CD4-positive, alpha-beta T cell treated with Interleukin-15 for 1 hour (primary cell): Measurements from ENCODE around the gene LAMB2.

Source experiments
- DNase-seq: peaks from one replicate; pipeline ENCODE4 v3.0.0-alpha.2; 2020

LAMB2 gene

DNA sequence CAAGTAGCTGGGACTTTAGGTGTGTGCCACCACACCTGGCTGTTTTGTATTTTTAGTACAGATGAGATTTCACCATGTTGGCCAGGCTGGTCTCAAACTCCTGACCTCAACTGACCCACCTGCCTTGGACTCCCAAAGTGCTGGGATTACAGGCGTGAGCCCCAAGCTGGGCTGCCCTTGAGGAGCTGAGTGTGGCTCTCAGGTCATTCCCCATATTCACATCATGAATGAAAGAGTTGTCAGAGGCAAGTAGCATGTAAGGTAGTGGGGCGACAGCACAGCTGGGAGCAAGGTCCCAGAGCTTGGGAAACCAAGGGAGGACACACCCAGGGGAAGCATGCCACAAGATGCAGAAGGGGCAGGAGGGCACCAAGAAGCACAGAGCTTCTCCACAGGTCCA lies 28.3 kb upstream of the LAMB2 start:
- DNase-seq, result no peak

DNA sequence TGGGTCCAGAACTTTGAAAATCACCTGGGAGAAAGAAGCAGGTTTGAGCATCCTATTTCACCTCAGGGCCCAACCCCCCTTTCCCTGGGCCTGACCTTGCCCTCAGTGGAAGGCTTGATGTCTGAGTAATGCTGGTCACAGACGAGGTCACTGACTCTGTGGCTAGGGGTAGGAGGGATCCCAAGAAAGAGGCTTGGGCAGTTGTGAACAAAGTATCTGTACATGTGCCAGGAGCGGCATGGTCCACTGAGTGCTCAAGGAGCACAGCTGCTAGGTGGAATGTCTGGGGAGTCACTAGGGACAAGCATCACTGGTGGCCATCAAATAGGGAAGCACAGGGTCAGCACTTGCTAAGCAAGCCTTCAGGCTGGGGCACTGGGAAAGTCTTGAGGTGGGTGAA lies 25.9 kb upstream of the LAMB2 start:
- no peak for DNase-seq

DNA sequence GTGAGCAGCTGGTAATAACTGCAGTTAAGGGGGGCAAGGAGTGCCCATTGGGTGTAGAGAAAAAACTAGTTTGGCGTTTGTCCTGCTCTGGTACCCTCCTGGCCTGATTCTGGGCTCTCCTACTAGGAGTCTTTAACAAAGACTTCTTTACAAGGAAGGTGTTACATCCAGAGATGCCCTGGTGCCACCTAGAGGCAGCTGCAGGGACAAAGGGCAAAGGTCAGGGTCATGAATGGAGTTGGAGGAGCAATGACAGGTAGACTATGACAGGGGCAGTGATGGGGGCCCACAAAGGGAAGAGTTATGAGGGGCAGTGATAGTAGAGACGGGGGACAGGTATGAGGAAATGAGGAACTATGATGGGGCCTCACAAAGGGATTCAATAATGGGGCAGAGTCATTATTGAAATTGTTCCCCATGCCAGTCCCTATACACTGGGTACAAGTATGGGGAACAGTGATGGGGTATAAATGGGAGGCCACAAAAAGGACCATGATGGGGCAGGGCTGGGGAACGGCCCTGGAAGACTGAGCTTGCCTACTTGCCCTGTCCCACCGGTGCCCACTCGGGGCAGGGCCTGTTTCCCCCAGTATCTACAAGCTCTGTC lies 25.4 kb upstream of the LAMB2 start:
- DNase-seq, result peak; percentile 60

DNA sequence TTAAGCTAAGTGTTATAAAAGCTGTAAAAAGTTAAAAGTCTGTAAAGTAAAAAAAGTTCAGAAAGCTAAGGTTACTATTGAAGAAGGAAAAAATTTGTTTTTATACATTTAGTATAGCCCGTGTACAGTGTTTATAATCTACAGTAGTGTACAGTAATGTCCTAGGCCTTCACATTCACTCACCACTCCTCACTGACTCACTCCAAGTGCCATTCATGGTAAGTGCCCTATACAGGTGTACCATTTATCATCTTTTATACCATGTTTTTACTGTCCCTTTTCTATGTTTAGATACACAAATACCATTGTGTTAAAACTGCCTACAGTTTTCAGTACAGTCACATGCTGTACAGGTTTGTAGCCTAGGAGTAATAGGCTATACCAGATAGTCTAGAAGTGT lies 24.4 kb upstream of the LAMB2 start:
- no peak for DNase-seq

DNA sequence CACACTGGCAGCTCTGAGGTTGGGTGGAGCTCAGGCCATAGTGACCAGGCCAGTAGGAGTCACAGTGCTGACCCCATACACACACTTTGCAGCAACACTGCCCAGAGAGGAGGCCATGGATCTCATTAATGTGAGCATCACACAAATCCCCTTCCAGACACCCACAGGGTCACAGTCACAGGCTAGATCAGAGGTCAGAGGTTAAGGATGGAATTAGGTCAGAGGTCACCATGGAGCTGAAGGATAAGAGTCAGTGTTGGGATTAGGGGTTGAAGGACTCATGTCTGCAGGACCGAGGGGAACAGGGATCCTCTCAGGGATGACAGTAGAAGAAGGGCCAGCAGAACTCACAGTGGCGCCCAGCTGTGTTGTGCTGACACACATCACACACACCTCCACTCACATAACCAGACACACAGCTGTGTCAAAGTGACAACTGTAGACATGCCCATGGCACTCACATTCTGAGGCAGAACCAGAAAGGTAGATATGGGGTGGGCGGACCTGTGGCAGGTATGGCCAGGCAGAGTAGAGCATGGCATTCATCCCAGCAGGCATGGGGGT lies 20.6 kb upstream of the LAMB2 start:
- no peak for DNase-seq

DNA sequence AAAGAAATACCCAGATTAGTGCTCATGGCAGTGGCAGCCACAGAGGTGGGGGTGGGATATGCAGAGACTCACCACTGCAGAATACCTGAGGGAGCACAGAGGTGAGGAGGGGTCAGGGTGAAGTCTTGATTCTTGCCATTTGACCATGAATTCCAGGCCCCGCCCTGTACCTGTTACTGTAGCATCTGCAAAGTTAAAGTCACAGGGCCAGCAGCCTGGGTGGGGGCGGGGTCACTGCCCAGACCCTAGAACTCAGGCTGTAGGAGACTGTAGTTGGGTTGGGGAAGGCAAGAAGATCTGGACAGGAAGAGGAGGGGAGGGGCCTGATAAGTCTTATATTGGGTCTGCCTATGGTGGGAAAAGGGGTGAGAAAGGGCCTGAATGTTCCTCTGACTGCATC lies 18.8 kb upstream of the LAMB2 start:
- DNase-seq, result no peak

DNA sequence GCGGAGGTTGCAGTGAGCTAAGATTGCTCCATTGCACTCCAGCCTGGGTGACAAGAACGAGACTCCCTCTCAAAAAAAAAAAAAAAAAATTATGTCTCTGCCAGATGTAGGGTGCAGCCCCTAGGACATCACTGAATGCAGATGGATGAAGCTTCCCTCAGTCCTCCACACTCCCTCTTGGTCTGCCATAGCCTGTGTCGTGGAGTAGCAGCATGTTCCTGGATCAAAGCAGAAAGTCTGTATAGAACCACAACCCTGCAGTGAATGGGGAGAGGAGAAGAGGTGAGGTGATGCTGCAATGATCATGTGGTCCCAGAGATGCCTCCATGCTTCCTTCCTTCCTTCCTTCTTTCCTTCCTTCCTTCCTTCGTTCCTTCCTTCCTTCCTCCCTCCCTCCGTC lies 15.3 kb upstream of the LAMB2 start:
- no peak for DNase-seq

DNA sequence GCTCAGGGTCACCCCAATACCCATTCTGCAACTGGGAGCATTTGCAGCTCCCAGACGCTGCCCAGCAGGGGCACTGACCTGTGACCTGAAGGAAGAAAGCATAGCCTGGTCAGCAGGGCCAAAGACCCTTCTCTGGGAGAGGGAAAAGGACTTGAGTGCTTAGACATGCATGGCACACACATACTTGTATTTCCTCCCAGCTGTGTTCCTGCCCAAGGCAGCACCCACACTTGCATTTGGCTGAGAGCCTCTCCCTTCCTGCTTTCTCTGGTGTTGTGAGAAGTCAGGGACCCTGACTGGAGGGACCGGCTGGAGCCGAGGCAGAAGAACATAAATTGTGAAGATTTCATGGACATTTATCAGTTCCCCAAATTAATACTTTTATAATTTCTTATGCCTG lies 7.2 kb upstream of the LAMB2 start:
- no peak for DNase-seq

DNA sequence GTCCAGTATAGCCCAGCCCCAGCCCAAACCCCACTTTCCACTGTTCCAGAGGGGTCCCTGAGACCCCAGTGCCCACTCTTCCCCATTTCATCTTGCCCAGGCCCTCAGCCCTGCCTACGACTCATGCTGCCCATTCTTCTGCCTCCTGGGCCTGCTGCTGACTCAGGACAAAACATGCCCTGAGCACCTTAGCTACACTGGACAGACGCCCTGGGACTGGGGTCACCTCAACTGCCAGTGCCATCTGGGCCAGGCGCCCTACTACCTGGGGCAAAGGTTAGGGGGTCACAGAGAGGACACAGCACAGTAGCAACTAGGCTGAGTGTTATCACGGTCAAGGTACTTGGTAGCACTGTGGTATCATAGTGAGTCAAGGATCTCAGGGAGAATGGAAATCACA lies 2.6 kb upstream of the LAMB2 start:
- DNase-seq, result no peak

DNA sequence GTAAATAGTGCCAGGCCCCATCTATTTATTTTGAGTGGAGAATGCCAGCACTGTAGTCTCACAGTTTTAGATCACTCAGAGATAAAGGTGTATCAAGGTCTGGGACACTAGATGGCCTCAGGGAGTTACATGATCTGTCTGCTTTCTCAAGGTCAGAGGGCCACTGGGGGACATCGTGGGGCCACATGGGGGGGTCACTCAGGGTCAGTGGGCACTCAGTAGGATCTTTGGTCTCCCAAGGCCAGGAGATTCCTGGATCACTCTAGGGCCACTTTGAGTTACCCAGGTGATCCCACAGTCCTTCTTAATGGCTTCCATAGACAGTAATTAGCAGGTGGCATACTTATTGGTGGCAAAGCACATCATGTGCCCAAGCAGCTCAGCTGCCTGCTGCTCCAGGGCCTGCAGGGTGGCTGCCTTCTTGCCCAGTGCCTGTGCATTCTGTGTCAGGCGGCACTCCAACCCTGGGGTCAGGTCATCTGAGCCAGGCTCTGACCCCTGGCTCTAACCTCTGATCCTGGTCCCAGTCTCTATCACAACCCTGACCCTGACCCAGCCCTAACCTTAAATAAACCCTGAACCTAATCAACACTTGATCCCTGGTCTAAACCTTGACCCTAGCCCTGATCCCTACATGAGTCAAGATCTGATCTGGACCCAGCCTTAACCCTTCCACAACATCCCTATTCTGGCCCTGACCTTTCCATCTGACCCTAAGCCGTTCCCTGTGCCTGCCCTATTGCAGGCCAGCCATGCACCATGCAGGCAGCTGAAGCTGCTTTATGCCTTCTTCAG lies 1.8 kb upstream of the LAMB2 start:
- DNase-seq, result no peak

DNA sequence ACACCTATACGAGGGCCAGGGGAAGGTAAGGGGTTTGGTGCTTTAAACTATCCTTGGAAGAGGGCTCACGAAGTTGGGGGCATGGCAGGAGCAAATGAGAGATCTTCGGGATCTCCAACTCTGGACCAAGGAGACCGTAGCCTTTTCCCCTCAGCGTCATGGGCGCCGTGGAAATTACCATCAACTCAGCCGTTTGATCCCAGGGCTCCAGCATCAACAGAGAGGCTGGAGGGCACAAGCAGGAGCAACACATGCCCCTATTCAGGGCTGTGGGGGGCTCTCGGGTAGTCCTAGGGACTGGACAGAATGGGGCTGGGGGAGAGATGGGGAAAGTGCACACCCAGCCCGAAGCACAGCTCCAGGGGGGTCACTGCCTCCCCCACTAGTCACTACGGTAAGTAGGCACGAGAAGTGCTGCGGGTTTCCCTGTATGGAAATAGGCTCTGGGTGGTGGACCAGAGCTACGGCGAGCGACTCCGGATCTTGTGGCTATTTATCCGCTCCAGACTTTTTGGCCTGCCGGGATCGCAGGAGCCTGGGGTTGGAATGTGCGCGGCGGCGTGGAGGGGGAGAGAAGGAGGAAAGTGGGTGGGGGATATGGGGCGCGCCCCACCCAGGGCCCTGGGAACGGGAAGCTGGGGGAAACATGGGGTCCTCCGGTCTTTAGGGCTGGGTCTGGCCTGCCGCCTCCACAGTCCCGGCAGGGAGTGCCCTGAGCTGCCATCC lies 539 bp upstream of the LAMB2 start:
- DNase-seq, result no peak

DNA sequence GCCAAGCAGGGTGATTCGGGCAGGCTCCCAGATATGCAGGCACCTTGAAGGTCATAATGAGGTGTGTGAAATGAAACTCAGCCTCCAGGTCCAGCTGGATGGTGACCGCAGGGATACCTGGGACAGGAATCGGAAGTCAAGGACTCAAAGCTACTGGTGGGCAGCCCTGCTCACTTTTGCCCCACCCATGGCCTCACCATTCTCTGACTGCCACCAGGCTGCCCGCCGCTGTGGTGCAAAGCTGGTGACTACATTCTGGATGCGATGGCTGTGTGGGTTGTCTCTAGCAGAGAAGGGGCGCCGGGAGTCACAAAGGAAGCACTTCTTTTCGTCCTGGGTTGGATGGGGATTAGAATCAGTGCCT lies 795 bp downstream of the LAMB2 start:
- DNase-seq, result no peak

DNA sequence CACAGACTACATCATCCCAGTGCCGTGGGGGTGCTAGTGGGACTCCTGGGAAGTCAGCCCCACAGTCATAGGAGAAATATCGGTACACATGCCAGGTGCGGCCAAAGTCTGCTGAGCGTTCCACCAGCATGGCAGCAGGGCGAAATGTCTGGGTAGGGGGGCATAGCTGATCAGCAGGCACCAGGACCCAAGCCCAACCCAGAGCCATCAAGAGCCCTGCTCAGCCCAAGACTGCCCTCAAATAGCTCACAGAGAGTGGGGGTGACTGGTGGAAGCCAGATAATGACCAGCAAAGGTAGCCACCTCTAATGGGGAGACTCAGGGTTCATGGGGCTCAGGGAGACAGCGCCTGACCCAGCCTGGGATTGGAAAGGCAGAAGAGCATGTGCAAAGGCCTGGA lies 1.3 kb downstream of the LAMB2 start:
- no peak for DNase-seq

DNA sequence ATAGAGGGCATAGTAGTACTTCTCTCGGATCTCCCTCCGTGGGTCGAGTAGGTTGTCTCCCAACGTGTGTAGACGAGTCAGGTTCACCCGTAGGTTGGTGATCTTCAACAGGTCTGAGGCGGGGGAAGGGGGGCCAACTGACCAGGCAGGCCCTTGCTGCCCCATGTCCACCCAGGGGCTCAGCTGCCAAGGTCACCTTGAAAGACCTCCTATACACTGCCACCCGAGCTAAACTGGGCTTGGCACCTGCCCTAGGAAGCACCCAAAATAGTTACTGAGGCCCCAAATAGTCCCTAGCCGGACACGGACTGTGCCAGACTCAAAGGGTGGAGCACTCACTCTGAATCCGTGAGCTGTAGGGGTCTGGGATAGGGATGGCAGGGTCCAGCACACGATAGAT lies 1.8 kb downstream of the LAMB2 start:
- DNase-seq, result no peak

DNA sequence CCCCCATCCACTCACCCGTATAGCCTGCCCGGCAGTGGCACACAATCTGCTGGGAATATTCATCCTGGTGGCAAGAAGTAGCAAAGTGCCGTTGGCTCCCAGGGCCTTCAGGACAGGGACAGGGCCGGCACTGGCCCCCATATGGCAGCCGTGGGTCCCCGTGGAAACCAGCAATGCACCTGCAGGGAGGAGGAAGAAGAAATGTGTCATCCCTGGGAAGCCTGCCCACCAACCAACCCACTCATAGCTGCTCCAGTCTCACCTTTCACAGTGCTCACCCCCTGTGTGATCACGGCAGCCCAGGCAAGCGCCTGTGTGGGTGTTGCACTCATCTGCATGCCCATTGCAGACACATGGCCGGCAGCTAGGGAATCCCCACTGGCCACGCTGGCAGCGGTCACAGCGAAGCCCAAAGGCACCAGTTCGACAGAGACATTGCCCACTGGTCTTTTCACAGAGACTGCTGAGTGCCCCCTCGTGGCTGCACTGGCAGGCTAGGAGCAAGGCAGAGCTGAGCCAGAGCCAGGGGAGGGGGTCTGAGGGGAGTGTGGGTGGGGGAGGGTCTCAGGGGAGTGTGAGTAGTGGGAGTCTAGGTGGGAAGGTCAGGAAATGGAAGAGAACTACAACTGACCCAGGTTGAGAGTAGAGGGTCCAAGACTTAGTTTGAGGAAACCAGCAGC lies 7.7 kb downstream of the LAMB2 start:
- no peak for DNase-seq

DNA sequence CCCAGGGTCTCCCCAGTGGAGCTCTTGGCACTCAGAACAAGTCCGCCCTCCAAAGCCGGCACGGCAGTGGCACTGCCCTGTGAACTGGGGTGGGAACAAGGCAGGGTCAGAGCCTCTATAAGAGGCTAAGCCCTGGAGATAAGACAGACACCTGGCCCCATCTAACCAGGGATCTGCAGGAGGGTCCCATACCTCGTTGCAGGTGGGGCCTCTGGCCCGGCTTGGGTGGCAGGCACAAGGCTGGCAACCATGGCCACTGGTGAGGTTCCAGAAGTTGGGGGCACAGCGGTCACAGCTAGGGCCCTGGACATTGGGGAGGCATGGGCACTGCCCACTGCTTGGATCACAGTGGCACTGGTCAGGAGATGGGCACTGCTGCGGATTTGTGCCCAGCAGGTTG lies 8.6 kb downstream of the LAMB2 start:
- DNase-seq, result no peak

DNA sequence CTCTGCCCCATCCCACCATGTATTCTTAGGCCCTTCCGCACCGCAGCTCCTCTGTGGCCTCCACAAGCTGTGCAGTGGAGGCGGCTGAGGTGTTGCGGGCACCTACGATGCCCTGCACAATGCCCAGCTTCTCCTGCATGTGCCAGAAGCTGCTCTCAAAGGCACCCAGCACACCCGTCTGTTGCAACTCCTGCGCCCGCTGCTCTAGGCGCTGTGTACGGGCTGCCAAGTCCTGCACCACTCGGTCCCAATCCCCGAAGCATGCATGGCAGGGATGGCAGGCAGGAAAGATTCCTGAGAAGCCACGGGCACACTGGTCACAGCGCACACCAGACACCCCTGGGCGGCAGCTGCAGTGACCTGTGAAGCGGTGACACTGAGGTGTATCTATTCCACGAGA lies 9.2 kb downstream of the LAMB2 start:
- no peak for DNase-seq

DNA sequence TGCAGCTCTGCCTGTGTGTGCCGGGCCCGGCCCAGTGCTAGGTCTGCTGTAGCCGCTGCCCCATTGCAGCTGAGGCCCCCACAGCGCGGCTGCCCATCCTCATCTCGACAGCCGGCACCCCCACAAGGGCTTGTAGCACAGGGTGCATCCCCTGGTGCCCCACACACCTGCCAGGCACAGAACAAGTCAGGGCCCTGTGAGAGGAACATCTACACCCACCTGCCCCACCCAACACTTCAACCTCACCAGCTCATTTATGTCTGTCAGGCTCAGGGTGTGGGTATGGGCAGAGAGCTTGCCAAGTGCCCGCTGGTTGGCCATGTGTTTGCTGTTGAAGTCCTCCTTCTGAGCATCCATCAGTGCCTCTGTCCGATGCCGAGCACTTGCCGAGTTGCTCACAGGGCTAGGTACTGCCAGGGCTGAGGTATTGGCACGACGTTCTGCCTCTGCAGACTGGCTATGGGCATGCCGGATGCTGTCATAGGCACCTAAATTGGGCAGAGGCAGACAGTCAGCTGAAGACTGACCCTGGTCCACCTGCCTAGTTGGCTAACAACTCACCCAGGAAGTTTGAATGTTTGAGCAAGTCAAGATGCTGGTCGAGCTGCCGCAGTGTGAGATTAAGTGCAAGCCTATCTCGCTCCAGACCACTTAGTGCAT lies 9.8 kb downstream of the LAMB2 start:
- no peak for DNase-seq

DNA sequence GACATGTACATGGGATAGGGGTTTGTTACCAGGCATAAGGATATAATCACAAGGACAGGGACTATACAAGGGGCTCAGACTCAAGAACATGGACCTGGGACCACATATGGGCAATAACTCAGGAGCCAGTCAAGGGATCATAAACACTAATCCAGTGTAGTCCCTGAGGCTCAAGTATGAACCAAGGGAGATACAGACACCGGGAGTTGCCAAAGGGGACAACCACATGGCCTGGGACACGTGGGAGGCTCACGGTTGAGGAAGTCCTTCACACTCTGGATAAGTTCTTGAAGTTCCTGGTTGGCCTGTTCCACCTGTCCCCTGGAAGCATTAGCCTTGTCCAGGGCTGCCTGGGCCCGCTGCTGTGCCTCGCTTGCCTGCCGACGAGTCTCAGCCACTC lies 10.4 kb downstream of the LAMB2 start:
- DNase-seq, result no peak

DNA sequence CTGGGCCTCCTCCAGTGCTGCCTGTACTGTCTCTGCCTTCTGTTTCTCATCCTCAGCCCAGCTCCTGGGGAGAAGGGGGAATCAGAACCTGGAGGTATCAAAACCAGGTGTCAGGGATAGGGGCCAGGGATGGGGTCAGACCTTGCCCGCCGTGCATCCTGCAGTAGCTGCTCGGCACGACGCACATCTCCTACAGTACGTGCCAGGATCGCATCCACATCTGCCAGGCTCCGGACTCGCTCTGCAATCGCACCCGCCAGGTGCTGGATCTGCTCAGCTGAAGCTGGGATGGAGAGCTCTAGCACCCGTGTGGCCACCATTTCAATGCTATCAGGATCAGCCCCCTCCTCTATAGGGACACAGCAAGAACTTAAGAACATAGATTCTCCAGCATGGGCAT lies 10.8 kb downstream of the LAMB2 start:
- DNase-seq, result no peak

DNA sequence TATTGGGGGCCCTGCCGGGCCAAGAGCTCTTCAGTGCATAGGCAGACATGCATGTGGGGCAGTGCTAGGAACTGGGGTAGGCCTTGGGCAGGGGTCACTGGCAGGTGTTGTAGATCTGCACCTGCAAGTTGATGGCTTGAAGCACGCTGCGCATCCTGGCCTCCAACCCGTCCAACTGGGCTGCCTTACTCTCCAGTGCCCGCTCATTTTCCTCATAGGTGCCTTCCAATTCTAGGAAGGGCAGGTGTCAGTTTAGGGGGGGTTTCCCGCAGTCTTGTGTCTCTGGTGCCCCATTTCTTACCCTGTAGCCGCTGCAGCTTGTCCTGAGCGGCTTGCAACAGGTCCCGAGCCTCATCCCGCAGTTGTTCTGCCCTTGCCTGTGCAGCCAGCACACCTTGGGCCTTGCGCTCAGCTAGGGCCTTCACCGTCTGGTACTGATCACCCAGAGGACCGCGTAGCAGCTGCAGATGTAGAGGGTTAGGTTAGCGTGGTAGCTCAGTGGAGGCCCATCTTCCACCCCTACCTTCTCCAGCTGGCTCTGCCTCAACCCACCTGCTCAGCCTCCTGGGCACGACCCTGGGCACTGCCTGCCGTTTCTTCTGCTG lies 11.6 kb downstream of the LAMB2 start:
- DNase-seq, result peak; percentile 41

DNA sequence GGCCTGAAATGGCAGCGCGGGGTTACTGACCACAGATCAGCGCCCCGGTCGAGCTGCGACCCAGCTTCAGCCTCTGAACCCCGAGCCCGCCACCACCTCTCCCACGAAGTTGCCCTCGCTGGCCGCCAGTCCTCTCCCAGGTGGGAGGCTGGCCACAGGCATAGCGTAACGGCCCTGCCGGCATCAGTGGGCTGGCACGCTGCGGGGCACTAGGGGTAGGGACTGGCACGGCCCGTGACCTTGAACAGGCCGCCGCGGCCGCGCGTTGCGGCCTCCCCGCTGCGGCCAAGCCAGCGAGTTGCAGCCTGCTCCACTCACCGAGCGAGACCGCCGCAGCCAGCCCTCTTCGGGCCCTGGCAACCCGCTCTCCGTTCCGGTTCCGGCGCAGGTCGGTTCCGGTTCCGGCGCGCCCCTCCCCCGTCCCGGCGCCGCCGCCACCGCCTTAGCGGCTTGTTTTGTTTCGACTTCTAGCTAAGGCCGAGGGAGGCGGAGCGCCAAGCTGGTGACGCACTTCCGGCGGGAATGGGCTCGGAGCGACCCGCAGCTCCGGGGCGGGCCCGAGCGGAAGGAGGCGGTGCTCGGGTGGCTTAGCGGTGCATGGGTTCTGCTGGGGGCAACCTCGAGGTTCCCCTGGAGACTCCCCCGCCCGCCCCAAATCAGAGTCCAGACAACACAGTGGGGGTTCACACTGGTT lies 12.3 kb downstream of the LAMB2 start, which contains the start of gene USP19:
TSS of gene USP19 (minus strand) at position 386 of the 694 bp plus-strand sequence. CDS start 1,678 bp downstream, outside the sequence.
- DNase-seq, result peak; percentile 95
